Daoy (cell line): ENCODE measurements around the gene XAF1. TPM values are rescaled to one million over a fixed set of nuclear protein-coding genes. Genes with fewer than 3 reads are reported as not detected.
"Not testable (repeated sequence)": the region's sequence is repeated elsewhere in the genome, so short reads cannot be mapped to it uniquely, and the experiment has no call there.

ENCODE experiments used
- DNase-seq: peaks from one replicate; pipeline ENCODE4 v3.0.0-alpha.2; 2015; ENCODE audit warnings: low read depth
- total RNA-seq: library from RNA; depleted of rRNA; stranded (reverse); fragments of >200 nt; shearing (Covaris generic); gene quantifications from 2 replicates; pipeline ENCODE4 v1.2.3, GENCODE V29; 2014; rRNA removed

The XAF1 gene
- total RNA-seq, 1 experiment from 2014 or later = 7.5 TPM

- DNase-seq = no peak
Observed at GRCh38 chr17:6800422-6801027, 44.7 kb downstream of the XAF1 start.

DNA sequence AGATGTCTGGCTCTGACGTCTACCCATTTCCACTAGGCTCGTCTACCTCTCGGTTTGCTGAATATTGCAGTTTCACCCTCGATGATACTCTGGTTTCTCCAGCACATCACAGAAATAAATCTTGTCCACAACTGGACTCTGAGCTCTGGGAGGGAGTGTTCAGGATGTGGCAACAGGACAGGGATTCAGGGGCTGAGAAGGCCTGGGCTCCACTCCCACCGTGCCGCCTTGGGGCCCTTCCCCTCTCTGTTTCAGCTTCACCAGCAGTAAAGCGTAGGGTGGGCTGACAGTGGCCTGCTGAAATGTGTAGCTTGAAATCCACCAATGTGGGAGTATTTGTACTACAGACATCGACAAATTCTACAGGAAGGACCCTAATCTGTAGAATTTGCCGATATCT lies 55.7 kb downstream of the XAF1 start:
- DNase-seq = no peak

- DNase-seq = no peak
Observed at GRCh38 chr17:6812295-6812694, 56.4 kb downstream of the XAF1 start.

- peak; percentile 50 for DNase-seq
Observed at GRCh38 chr17:6815775-6816174, 59.9 kb downstream of the XAF1 start.

- DNase-seq = not testable (repeated sequence)
Observed at GRCh38 chr17:6816368-6816767, 60.5 kb downstream of the XAF1 start.

DNA sequence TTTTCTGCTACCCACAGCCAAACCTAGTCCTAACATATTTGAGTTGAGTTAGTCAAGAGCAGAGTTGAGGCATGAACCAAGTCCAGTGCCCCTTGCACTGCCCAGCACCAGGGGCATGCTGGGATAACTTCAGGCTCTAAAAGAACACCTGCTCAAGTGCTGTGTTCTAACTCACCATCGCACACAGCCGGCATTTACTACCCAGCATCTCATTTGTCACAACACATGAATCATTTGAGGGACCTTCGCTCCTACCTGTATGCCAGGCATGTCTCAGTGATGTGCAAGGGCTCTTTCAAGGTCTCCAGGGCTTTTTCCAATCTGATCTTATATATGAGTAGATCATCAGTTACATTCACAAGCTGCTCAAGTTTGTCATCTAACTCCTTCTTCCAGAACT lies 63.1 kb downstream of the XAF1 start:
- no peak for DNase-seq

GRCh38 chr17:6823011-6823442 lies 67.2 kb downstream of the XAF1 start:
- peak; percentile 25 for DNase-seq

Other genes with a start within 250 kb of the XAF1 start
- gene PITPNM3, start 199.5 kb upstream of the XAF1 start, total RNA-seq = 0.33 and 0.51 TPM in 2 replicates
- gene KIAA0753, start 115.3 kb upstream of the XAF1 start, total RNA-seq = 16.1 and 18.4 TPM in 2 replicates
- 258 and 269 TPM in 2 replicates for gene TXNDC17, start 115.0 kb upstream of the XAF1 start, total RNA-seq
- gene MED31, start 104.4 kb upstream of the XAF1 start, total RNA-seq = 32.0 and 36.5 TPM in 2 replicates
- 0.06 and 0.71 TPM in 2 replicates for gene C17orf100, start 104.3 kb upstream of the XAF1 start, total RNA-seq
- not detected in 2 replicates for gene SLC13A5, start 42.7 kb upstream of the XAF1 start, total RNA-seq
- 0.12 and 3.0 TPM in 2 replicates for gene FBXO39, start 20.2 kb downstream of the XAF1 start, total RNA-seq
- not detected in 2 replicates for gene TEKT1, start 75.7 kb downstream of the XAF1 start, total RNA-seq
- not detected in 2 replicates for gene ALOX12, start 240.0 kb downstream of the XAF1 start, total RNA-seq